NCI-H146 (cell line): ENCODE results near the gene NUDT22.

ENCODE experiments used
- DNase-seq: peaks from one replicate; lab custom pipeline; 2025; lab: John Stamatoyannopoulos, UW

Gene NUDT22

GRCh38 chr11:64206457-64207255 is 19.4 kb upstream of the NUDT22 start, which contains the start of gene FERMT3:
Gene FERMT3, plus strand, starts transcription at chr11:64206721. Its CDS starts 644 bp downstream, at chr11:64207365.
- DNase-seq, result no peak

DNA sequence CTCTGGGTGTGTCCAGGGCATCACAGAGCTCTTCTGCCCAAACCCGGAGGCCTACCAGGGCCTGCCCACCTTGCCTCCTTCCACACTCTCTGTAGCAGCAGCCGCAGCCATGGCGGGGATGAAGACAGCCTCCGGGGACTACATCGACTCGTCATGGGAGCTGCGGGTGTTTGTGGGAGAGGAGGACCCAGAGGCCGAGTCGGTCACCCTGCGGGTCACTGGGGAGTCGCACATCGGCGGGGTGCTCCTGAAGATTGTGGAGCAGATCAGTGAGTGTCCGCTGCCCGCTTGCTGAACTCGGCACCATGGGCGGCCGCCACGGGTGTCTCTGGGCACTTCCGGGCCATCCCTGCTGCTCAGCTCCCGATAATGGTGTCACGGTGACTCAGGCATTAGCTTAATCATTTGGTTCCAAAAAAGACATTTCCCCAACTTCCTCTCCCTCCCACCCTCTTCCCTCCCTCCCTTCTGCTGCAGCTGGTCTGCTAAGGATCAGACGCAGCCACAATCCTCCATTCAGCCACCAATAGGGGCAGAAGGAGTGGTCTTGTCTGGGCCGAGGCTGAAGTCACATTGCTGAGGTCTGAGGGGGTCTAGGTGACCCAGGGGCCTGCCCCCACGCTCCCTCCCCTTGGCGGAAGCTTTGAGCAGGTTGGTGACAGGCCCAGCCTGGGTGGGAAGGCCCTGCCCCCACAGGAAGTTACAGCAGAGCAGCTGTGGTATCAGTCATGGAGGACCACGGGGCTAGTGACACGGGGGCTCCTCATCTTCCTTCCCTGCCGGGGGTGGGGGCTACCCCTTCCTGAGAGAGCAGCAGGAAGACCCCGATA is 18.6 kb upstream of the NUDT22 start:
- DNase-seq, result no peak

GRCh38 chr11:64208086-64208795 is 17.8 kb upstream of the NUDT22 start:
- no peak for DNase-seq

- DNase-seq, result no peak
Measured at GRCh38 chr11:64208796-64209562, 17.1 kb upstream of the NUDT22 start.

GRCh38 chr11:64209563-64209843 is 16.6 kb upstream of the NUDT22 start:
- no peak for DNase-seq

DNA sequence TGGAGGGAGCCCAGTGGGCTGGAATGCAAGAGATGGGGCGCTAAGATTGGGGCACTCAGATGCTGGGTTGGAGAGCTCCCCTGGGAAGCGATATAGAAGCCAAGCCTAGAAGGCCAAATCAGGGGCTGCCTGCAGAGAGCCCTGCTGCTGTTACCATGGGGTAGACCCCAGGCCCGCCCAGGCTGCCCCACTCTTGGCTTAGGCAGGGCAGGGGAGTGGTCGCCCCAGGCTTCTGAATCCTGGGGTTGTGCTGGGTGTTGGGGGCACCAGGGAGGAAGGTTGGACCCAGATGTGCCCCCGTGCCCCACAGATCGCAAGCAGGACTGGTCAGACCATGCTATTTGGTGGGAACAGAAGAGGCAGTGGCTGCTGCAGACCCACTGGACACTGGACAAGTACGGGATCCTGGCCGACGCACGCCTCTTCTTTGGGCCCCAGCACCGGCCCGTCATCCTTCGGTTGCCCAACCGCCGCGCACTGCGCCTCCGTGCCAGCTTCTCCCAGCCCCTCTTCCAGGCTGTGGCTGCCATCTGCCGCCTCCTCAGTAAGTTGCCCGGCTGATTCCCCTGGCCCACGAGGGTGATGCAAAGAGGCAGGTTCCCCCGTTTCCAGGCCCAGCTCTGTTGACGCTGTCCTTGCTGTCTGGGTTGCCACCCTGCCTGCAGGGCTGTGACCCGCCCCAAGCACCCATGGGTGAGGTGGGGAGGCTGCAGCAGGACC is 15.6 kb upstream of the NUDT22 start:
- DNase-seq, result no peak

DNA sequence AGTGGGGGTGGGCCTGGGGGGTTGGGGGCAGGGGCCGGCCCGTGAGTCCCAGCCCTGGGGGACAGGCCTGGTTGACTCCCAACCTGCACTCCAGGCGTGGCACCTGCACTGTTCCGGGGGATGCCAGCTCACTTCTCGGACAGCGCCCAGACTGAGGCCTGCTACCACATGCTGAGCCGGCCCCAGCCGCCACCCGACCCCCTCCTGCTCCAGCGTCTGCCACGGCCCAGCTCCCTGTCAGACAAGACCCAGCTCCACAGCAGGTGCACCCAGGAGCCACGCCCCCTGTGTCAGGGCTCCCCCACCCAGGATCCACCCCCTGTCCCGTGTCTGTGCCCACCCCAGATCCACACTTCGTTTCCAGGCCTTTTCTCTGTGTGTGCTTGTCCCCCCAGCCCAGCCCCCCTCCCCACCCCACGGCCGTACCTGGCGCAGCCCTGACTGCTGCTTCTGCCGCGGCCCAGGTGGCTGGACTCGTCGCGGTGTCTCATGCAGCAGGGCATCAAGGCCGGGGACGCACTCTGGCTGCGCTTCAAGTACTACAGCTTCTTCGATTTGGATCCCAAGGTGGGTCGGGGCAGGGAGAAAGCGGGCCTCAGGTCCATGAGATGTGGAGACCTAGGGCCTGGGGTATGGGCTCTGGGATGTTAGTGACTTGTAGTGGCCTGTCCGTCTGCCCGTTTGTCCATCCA is 14.7 kb upstream of the NUDT22 start:
- DNase-seq, result no peak

GRCh38 chr11:64216879-64217278 is 9.2 kb upstream of the NUDT22 start:
- no peak for DNase-seq

GRCh38 chr11:64218628-64219353 is 7.3 kb upstream of the NUDT22 start:
- DNase-seq, result no peak

GRCh38 chr11:64219354-64219684 is 6.8 kb upstream of the NUDT22 start:
- no peak for DNase-seq

DNA sequence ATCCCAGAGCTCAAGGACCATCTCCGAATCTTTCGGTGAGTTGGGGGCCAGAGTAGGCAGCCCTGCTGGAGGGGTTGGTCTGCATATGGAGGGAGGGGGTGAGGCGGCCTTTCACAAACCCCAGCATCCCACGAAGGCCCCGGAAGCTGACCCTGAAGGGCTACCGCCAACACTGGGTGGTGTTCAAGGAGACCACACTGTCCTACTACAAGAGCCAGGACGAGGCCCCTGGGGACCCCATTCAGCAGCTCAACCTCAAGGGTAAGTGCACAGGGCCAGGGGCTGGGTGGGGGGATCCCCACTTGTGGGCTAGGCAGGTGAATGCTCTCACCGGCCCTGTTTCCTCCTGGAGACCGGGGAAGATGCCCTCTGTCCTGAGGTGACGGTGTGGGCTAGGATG is 6.3 kb upstream of the NUDT22 start:
- no peak for DNase-seq

DNA sequence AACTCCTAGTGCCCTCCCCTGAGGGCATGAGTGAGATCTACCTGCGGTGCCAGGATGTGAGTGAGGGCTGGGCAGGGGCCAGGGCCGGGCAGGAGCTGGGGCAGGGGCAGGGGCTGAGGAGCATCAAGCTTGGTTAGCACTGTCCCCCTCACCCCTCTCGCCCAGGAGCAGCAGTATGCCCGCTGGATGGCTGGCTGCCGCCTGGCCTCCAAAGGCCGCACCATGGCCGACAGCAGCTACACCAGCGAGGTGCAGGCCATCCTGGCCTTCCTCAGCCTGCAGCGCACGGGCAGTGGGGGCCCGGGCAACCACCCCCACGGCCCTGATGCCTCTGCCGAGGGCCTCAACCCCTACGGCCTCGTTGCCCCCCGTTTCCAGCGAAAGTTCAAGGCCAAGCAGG is 5.8 kb upstream of the NUDT22 start:
- no peak for DNase-seq

GRCh38 chr11:64220798-64221197 is 5.3 kb upstream of the NUDT22 start:
- no peak for DNase-seq

GRCh38 chr11:64222651-64223000 is 3.4 kb upstream of the NUDT22 start:
- no peak for DNase-seq

- DNase-seq, result no peak
Measured at GRCh38 chr11:64223001-64223651, 2.9 kb upstream of the NUDT22 start.

- DNase-seq, result no peak
Measured at GRCh38 chr11:64224151-64224890, 1.8 kb upstream of the NUDT22 start.

- DNase-seq, result no peak
Measured at GRCh38 chr11:64224891-64225607, 1.0 kb upstream of the NUDT22 start.

- DNase-seq, result peak; percentile 72
Measured at GRCh38 chr11:64226507-64227051, 505 bp downstream of the NUDT22 start.
